Heart left ventricle (tissue), 13 donors: ENCODE results near the gene SRSF8.

ENCODE experiments used
- CTCF ChIP-seq, 12 donors: fragments of 200-600 bp; sonication (generic) in 4 of 12; IDR thresholded peaks; one replicate each; pipeline versions ENCODE4 v1.5.0 to v1.8.0; 2018 to 2022; ENCODE audit warnings: antibody characterized with exemption in 12 of 12, mild to moderate bottlenecking in 5 of 12
- POLR2A ChIP-seq, 2 donors: fragments of 450-650 bp; IDR thresholded peaks; one replicate each; pipeline ENCODE4 v1.6.1; 2017; ENCODE audit warnings: antibody characterized with exemption in 2 of 2, mild to moderate bottlenecking in 2 of 2, moderate library complexity in 2 of 2
- donor health status: ischemic (EF 13 %, LVEDD 7.1; RV severe dilation, severe dysfunction).
- donor health status: DM: no; HTN: yes; CAD: no.
- donor health status: DM: no; HTN: no; CAD: no.
- donor health status: ischemic (EF 25% LVEDD 6.9; RV normal size, moderate dysfunction).
- donor health status: ischemic (EF 25% LVEDD 5.7; RV mildly dilated, moderate dysfunction).
- donor health status: ischemic (EF 35%, LVEDD 5.7; RV mildly dilated, moderate dysfunction).
- donor health status: nonischemic (EF 11% LVEDD 7.7; RV severe dilation, severe dysfunction).
- donor health status: DM: yes; HTN: yes; CAD: no.
- donor health status: PGD.
- donor health status: ischemic (EF 29% LVEDD 5.4; RV normal size, mild dysfunction).
- donor health status: nonischemic (EF 23%, LVEDD 6.1; RV moderate dilation, normal function).

GRCh38 chr11:95081010-95081409 is 14.3 kb downstream of the SRSF8 start:
- TF ChIP-seq POLR2A (IDR thresholded peaks at IDR 0.05) (no peak), CTCF (IDR thresholded peaks at IDR 0.05) (no peak)
